ENCODE data around the gene PPP4R1. TPM values are rescaled to one million over a fixed set of nuclear protein-coding genes. Genes with fewer than 3 reads are reported as not detected.

Gene PPP4R1
- total RNA-seq, 1 experiment from 2014 or later, result 66.7 TPM

DNA sequence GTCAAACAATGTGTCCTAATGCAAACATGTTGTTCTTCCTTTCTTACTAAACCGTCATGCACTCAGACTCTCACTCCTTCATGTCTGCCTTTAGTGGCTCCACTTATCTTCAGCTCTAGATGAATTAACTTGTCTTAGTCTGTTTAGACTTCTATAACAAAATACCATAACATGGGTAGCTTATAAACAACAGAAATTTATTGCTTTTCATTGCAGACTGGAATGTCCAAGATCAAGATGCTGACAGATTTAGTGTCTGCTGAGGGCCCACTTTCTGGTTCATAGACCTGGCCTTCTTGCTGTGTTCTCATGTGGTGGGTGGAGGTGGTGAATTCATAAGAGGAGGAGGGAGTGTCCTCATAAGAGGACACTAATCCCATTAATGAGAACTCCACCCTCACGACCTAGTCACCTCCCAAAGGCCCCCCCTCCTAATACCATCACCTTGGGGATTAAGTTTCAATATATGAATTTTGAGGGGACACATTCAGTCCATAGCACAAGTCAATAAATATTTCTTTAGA lies 106.7 kb downstream of the PPP4R1 start:
- RAD21 ChIA-PET (ENCODE audit: low non-redundant PET in 1 of 2, low total read pairs in 2 of 2, uncharacterized antibody in 2 of 2, unreplicated experiment in 2 of 2), result no interaction called here
- no TSS peak for BruUV-seq (replicated peaks)
- CTCF ChIA-PET, result no interaction called here

More for the DNA sequence above, 106.7 kb downstream of the PPP4R1 start:
- H3K9ac ChIP-seq (ENCODE audit: low read length), result no peak overlapping the region
- H3K4me1 ChIP-seq (ENCODE audit: control insufficient read depth in 1 of 2, insufficient read depth in 2 of 2, low read length in 2 of 2), result peaks cover 4 to 16% of the 10 kb centered on the region in 2 experiments; a peak in 2 of 4 replicates
- no peaks in the 10 kb centered on the region for H3K36me3 ChIP-seq (ENCODE audit: control insufficient read depth in 1 of 2, insufficient read depth in 2 of 2, low read length in 2 of 2)
- peaks cover 66% of the 10 kb centered on the region for H3K79me2 ChIP-seq (ENCODE audit: insufficient read depth, low read length)
- H3K9me3 ChIP-seq (ENCODE audit: control insufficient read depth in 1 of 2, insufficient read depth in 1 of 2, low read depth in 1 of 2, low read length in 2 of 2), result no peaks in the 10 kb centered on the region
- no peak overlapping the region for H3K4me2 ChIP-seq (ENCODE audit: low read length)
- no peak for ATAC-seq
- DNase-seq (ENCODE audit: low read depth, low spot score), result no peak
- no peak overlapping the region for H3K27ac ChIP-seq (ENCODE audit: low read depth, low read length)
- no peak overlapping the region for H2AFZ ChIP-seq (ENCODE audit: low read depth, low read length, poor library complexity, severe bottlenecking)
- no peaks in the 10 kb centered on the region for H3K27me3 ChIP-seq (ENCODE audit: insufficient read depth, low read length)
- no peaks in the 10 kb centered on the region for H3K9me2 ChIP-seq (ENCODE audit: insufficient read depth)
- intact Hi-C loops (cut with micrococcal nuclease), result no loop called here
- TF ChIP-seq YY1 (IDR thresholded peaks at IDR 0.05; ENCODE audit: extremely low read depth, insufficient replicate concordance, low read depth, low read length) (no peak), RAD21 (IDR thresholded peaks at IDR 0.05; ENCODE audit: low read depth) (no peak), FOSL1 (IDR thresholded peaks at IDR 0.05; ENCODE audit: low read depth) (no peak), REST (IDR thresholded peaks at IDR 0.05; ENCODE audit: low read depth) (no peak), CBX3 (IDR thresholded peaks at IDR 0.05; ENCODE audit: low read depth) (no peak)
- TF ChIP-seq, protein P1, sequence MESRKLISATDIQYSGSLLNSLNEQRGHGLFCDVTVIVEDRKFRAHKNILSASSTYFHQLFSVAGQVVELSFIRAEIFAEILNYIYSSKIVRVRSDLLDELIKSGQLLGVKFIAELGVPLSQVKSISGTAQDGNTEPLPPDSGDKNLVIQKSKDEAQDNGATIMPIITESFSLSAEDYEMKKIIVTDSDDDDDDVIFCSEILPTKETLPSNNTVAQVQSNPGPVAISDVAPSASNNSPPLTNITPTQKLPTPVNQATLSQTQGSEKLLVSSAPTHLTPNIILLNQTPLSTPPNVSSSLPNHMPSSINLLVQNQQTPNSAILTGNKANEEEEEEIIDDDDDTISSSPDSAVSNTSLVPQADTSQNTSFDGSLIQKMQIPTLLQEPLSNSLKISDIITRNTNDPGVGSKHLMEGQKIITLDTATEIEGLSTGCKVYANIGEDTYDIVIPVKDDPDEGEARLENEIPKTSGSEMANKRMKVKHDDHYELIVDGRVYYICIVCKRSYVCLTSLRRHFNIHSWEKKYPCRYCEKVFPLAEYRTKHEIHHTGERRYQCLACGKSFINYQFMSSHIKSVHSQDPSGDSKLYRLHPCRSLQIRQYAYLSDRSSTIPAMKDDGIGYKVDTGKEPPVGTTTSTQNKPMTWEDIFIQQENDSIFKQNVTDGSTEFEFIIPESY (IDR thresholded peaks at IDR 0.05; ENCODE audit: extremely low read depth, insufficient replicate concordance, low read length), result no peak
- no peak overlapping the region for H3K4me3 ChIP-seq (replicated peaks in 1 of 2; ENCODE audit: low read depth in 1 of 2, low read length in 2 of 2)
- POLR2A ChIA-PET, result no interaction called here
- no peaks in the 10 kb centered on the region for H4K20me1 ChIP-seq (ENCODE audit: insufficient read depth)

Measured in HCT116 (cell line).